ENCODE results near the gene MRPL52.
"Not testable (repeated sequence)": the region's sequence is repeated elsewhere in the genome, so short reads cannot be mapped to it uniquely, and the experiment has no call there.

Gene MRPL52

DNA sequence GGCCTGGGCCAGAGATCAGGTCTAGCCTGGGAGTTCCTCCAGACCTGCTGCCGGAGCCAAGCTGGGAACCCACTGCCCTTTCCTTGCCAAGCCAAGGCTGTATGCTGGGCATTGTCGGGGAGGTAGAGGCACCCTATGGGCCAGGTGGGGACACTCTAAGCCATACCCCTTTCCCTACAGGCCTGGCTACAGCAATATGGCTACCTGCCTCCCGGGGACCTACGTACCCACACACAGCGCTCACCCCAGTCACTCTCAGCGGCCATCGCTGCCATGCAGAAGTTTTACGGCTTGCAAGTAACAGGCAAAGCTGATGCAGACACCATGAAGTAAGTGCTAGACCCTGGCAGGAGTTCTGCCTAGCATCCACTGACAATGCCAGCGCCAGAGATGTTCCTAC is 11.6 kb downstream of the MRPL52 start:
- DNase-seq, result no peak

DNA sequence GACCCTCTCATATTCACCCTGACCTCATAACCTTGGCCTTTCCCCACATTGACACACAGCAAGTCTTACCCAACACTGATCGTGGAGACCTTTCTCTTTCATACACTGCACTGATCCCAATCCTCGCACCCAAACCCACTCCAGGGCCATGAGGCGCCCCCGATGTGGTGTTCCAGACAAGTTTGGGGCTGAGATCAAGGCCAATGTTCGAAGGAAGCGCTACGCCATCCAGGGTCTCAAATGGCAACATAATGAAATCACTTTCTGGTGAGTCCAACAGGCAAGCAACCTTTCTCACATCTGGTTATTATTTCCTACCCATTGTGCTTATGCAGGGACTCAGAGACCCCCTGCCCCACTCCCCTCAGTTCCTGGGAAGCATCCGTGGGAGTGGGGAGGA is 12.1 kb downstream of the MRPL52 start:
- DNase-seq, result no peak

DNA sequence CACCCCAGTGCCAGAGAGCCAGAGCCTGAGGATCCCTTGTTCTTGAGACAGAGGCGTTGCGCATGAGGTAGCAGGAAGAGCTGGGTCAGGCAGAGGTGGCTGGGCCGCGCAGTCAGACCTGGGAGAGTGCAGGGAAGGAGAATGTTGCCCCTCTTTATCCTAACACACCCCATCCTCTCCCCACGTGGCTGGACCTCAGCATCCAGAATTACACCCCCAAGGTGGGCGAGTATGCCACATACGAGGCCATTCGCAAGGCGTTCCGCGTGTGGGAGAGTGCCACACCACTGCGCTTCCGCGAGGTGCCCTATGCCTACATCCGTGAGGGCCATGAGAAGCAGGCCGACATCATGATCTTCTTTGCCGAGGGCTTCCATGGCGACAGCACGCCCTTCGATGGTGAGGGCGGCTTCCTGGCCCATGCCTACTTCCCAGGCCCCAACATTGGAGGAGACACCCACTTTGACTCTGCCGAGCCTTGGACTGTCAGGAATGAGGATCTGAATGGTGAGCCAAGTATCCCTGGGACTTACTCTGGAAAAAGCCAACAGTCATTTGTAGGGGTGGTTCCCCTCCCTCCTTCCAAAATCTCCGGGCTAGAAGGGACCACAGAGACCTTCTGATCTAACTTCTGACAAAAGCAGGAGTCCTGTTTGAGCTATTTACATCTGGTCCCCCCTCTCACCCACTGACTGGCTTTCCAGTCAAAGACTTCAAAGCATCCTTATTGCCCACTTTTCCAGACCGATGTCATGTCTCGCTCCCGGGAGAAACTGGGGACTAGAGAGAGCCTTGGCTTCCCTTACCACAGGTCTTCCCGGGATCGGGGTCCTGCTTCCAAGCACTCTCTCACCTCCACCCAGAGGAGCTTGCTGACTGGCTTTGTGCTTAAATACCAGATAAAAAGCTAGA is 12.8 kb downstream of the MRPL52 start:
- DNase-seq, result no peak

DNA sequence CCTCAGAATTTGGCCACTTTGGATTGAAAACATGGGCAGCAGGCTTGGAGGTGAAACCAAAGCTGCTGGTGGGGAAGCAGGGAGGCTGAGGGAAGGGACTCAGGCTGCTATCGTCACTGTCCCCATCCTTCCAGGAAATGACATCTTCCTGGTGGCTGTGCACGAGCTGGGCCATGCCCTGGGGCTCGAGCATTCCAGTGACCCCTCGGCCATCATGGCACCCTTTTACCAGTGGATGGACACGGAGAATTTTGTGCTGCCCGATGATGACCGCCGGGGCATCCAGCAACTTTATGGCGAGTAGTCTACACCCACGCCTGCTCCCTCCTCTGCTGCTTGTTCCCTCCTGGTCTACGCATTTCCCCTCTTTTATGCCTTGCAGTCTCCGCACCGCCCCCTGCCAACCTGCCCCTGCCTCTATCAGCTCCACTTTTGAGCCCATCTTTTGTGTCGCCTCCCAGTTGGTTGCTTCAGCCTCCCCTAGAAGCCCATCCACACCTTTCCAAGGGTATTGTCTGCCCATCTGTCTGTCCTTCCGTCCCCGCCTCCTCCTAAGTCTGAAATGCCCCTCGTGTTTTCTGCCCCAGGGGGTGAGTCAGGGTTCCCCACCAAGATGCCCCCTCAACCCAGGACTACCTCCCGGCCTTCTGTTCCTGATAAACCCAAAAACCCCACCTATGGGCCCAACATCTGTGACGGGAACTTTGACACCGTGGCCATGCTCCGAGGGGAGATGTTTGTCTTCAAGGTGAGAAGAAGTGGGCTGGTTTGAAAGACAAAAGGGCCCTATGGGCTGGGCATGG is 13.6 kb downstream of the MRPL52 start:
- DNase-seq, result no peak

DNA sequence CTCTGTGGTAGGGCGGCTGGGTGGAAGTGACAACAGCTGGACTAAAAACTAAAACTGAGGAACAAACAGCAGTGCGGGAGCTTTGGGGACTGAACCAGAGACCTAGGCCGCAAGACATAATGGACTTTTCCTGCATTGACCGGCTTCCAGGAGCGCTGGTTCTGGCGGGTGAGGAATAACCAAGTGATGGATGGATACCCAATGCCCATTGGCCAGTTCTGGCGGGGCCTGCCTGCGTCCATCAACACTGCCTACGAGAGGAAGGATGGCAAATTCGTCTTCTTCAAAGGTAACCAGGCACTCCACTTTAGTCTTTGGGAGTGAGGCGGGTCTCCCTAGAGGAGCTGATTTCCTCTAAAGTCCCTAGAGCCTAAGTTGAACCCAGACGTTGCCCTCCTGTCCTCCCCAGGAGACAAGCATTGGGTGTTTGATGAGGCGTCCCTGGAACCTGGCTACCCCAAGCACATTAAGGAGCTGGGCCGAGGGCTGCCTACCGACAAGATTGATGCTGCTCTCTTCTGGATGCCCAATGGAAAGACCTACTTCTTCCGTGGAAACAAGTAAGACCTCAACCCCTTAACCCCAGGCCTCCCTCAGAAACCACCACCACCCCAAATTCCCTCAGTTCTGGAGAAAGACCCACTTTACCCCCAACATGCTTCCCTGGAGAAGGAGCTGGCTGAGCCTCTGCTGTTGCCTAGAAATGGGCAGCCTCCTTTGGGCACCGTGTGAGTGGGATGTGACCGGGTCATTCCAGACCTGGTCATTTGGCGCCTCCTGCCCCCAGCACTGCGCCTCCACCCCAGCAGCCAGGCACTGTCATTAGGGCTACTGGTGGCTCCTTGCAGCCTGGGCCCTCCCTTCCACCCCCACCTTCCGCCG is 14.8 kb downstream of the MRPL52 start:
- DNase-seq, result no peak

DNA sequence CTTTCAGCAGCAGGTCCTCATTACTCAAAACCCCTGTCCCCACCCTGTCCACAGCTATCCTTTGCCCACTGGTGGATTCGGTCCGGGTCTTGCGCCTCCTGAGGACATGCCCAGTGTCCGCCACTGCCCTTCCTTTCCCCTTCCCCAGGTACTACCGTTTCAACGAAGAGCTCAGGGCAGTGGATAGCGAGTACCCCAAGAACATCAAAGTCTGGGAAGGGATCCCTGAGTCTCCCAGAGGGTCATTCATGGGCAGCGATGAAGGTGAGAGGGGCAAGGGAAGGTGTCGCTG is 15.4 kb downstream of the MRPL52 start:
- DNase-seq, result no peak

DNA sequence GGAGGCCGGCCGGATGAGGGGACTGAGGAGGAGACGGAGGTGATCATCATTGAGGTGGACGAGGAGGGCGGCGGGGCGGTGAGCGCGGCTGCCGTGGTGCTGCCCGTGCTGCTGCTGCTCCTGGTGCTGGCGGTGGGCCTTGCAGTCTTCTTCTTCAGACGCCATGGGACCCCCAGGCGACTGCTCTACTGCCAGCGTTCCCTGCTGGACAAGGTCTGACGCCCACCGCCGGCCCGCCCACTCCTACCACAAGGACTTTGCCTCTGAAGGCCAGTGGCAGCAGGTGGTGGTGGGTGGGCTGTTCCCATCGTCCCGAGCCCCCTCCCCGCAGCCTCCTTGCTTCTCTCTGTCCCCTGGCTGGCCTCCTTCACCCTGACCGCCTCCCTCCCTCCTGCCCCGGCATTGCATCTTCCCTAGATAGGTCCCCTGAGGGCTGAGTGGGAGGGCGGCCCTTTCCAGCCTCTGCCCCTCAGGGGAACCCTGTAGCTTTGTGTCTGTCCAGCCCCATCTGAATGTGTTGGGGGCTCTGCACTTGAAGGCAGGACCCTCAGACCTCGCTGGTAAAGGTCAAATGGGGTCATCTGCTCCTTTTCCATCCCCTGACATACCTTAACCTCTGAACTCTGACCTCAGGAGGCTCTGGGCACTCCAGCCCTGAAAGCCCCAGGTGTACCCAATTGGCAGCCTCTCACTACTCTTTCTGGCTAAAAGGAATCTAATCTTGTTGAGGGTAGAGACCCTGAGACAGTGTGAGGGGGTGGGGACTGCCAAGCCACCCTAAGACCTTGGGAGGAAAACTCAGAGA is 16.3 kb downstream of the MRPL52 start:
- no peak for DNase-seq

DNA sequence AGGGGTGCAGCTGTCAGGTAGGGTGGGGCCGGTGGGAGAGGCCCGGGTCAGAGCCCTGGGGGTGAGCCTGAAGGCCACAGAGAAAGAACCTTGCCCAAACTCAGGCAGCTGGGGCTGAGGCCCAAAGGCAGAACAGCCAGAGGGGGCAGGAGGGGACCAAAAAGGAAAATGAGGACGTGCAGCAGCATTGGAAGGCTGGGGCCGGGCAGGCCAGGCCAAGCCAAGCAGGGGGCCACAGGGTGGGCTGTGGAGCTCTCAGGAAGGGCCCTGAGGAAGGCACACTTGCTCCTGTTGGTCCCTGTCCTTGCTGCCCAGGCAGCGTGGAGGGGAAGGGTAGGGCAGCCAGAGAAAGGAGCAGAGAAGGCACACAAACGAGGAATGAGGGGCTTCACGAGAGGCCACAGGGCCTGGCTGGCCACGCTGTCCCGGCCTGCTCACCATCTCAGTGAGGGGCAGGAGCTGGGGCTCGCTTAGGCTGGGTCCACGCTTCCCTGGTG is 17.2 kb downstream of the MRPL52 start:
- no peak for DNase-seq

DNA sequence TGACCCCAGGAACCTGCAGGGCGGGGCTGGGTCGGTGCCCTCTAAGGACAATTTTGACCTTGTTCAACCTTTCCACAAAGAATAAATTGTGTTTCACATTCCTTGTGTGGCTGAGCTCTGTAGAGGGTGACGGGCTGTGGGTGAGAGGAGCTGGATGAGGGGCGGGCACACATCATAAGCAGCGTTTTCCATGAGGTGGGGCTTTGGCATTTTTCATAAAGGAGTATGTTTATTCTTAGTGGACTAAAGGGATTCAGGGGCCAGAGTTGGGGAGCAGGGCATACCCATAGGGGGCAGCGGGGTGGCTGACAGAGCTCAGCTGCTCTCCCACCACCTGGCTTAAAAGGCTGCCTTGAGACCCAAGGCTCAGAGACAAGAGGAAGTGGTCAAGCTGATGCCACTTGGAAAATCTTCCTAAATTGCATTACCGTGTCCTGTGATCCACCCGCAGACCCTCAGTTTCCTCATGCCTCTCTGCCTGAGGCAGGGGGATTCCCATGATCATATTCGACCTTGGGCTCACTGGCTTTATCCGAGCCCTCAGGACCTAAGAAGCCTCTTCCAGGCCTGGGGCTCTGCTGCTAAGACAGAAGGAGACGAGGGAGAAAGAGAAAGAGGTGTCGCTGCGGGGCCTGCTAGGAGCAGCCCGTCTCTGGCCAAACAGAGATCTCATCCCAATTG is 18.1 kb downstream of the MRPL52 start:
- DNase-seq, result peak; percentile 95

DNA sequence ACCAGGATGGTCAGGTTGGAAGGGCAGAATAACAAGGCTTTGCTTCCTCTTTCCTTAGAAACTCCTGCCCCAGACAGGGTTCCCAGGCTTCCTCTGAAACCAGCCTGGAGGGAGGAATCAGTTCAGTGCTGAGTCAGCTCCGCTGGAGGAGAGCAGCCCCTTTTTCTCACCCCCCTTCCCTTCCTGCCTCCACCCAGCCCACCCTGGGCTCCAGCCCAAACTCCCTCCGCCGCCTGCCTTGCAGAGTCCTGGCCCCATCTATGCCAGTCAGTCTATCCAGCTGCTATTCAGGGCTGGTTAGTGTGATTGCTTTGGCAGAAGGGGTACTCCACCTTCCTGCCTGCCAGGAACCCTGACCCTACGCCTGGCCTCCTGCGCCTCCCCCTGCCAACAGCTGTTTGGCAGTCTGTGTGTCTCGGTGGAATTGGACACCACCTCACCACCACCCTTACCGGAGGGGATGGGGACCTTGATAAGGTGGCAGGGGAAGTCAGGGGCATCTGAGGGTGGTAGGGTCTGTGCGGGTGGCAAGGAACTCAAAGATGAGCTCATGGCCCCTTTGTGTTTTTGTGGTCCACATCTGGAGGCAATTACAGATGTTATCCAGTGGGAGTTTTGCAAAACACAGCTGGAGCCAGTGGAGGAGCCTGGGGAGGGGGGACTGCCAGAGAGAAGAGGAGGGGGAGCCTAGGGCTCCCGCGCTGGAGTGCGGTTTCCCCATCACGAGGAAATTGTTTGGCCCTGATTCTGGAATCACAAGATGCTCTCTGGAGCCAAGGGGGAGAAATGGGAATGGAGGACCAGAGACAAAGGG is 18.9 kb downstream of the MRPL52 start:
- DNase-seq, result peak; percentile 84

DNA sequence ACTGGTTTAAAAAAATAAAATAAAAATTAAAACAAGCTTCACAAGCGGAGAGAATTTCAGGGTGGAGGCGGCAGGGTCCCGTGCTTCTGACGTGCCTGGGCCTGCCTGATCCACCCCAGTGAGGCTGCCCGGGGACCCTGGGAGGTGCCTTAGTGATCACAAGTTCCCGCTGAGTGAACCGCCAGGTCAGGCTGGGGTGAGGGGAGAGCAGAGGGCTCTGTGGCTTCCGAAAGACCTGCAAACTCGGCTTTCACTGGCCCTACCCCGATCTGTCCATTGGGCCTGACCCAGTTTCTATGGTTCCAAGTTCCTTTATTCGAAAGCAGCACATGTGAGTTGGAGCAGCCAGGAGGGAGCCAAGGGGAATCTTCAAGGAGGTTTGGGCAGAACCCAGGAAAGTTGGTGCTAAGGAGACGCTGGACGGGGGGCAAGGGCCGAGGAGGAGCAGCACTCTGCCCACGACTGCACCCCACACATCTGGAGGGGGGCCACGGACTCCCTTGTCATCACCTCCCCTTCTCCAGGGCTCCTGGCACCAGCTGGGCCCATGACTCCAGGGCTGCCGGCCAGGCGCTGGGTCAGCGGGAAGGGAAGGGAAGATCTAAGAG is 19.6 kb downstream of the MRPL52 start:
- DNase-seq, result no peak

DNA sequence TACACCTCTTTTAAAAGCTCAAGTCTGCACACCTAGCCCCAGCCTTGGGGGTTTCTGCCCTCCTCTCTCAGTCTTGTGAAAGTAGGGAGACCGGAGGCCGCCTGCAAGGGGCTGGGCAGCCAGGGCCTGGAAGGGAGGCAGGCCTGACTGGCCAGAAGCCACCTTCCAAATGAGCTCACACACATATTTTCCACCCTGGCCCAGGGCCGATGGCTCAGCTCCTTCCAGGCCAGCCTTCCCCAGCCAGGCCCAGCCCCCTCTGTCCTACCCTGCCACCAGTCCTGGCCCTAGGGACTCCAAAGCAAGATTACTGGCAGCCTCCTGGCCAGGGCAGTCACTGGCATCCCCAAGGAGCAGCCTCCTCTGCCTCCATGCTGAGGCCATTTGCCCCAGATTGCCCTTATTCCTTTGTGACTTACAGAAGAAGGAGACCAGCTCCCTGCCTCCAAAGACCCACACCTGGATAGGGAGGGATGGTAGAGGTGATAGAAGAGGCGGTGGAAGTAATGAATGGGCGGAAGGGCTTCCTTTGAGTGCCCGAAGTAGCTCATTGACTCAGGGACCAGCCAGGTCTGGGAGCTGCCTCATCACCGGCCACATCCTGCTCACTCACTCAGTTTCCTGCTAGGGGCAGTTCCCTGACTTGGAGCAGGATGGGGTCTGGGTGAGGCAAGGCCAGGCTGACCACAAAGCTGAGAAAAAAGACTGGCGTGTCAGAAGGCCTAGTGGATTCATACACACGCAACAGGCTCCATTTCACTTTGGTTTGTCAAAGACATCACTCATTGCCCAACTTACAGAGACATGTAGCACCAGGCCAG is 21.5 kb downstream of the MRPL52 start:
- DNase-seq, result peak; percentile 95

DNA sequence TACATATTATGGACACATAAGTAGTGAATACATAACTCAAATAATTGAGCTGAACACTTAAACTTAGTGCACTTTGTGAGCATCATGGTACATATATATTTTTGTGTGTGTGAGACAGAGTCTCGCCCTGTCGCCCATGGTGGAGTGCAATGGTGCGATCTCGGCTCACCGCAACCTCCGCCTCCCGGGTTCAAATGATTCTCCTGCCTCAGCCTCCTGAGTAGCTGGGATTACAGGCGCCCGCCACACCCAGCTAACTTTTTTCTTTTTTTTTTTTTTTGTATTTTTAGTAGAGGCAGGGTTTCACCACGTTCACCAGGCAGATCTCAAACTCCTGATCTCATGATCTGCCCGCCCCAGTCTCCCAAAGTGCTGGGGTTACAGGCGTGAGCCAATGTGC is 22.5 kb downstream of the MRPL52 start:
- not testable (repeated sequence) for DNase-seq

DNA sequence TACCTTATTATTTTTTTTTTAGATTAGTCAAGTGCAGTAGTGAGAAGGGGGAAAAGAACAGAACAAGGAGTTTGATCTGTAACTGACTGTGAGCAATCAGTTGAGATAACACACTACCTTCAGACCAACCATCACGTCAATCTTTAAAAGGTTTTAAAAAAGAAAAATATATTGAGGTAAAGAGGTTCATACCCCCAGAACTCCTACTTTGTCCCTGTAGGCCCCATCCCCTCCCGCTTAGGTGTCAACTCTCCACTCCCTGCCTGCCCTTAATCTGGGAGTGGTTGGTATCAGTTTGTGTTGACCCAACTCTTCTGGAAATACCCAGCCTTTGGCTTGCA is 22.9 kb downstream of the MRPL52 start:
- DNase-seq, result no peak

DNA sequence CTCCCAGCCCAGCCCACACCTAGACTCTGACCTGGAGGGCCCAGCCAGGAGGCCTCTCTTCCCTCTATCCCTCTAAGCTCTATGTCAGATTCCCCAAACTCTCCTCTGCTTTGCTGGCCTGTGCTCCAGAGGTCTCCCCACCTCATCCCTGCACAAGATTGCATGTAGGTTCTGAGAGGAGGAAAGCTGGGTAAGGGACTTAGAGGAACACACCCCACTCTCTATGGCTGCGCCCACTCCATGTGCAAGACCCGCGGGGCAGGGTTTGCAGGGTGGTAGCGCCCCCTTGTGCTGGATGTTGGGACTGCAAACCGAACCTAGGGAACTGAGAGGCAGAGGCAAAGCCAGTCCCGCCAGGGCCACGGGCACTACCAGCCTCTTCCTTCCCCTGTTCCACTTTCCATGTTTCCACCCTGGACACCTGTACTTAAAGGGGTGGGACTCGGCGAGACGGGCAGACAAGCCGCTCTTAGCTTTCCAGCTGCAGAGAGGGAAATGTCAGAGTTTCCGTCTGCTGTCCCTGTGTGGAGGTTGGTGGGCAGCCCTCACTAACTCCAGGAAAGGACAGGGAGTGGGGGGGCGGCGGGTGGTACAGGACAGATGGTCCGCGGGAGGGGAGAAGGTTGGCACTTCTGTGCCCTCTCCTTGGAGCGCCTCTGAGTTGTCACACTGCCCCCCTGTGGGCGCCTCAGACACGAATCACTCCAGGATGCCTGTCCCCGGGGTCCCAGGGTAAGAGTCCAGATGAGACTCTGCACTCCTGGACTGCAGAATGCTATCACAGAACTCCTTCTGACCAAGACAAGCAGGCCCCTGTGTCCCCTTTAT is 23.5 kb downstream of the MRPL52 start:
- DNase-seq, result peak; percentile 91

DNA sequence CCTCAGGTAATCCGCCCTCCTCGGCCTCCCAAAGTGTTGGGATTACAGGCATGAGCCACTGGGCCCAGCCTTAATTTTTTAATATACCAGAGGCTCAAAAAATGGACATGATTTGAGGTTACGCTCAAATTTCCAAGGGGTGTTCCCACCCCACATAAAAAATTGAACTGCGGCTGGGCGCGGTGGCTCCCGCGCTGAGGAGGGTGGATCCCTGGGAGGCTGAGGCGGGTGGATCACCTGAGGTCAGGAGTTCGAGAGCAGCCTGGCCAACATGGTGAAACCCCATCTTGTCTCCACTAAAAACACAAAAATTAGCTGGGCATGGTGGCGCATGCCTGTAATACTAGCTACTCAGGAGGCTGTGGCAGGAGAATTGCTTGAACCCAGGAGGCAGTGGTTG is 24.6 kb downstream of the MRPL52 start:
- DNase-seq, result not testable (repeated sequence)

DNA sequence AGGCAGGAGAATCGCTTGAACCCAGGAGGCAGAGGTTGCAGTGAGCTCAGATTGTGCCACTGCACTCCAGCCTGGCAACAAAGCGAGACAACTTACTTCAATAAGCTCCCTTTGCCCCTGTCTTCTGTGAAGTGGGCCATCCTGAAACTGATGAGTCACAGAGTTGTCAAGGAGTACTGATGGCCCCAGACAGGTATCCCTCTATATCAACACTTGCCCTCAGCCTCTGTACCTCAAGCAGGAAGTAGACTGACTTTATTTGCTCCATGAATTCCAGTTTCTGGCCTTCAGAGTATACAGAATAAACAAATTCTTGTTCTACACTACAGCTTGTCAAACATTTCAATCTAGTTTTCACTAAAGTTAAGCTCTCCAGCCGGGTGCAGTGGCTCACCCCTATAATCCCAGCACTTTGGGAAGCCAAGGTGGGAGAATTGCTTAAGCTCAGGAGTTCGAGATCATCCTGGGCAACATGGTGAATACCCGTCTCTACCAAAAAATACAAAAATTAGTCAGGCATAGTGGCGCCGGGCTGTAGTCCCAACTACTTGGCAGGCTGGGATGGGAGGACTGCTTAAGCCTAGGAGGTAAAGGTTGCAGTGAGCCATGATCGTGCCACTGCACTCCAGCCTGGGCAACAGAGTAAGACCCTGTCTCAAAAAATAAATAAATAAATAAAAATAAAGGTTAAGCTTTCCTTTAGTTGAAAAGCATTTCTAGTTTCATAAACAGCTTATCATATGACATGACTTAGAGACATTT is 25.5 kb downstream of the MRPL52 start:
- DNase-seq, result no peak

DNA sequence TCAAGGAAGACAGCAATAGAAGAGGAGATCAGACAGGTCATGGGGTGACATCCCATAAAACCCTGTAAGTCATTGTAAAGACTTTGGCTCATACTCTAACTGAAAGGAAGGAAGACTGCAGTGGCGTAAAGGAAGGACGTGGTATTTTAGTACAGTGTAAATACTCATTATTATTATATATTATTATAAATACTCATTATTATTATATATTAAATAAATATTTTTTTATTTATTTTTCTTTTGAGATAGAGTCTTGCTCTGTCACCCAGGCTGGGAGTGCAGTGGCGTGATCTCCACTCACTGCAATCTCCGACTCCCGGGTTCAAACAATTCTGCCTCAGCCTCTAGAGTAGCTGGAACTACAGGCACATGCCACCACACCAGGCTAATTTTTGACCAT is 26.7 kb downstream of the MRPL52 start:
- no peak for DNase-seq

Measured in suppressor macrophage treated with lipopolysaccharide for 4 hours (primary cell).